SK-N-SH (cell line): ENCODE data around the gene USP15. TPM values are rescaled to one million over a fixed set of nuclear protein-coding genes. Genes with fewer than 3 reads are reported as not detected.

Source experiments
- CTCF ChIA-PET: fragments of 300-600, 350-600 bp; formaldehyde crosslinking; extraction: SDS; loops from one replicate; lab custom pipeline; 2021; lab: Yijun Ruan, JAX
- POLR2A ChIA-PET: fragments of 350-600 bp; sonication (Branson Sonifier 250); formaldehyde crosslinking; extraction: SDS; loops from one replicate; lab custom pipeline; 2020; ENCODE audit warnings: antibody characterized with exemption, inconsistent platforms; lab: Yijun Ruan, JAX
- DNase-seq: peaks from one replicate; pipeline ENCODE4 v3.0.0; 2012
- H2AFZ ChIP-seq: fragments of 200-600 bp; sonication (generic); 2 replicates; pipeline ENCODE4 v1.8.1; 2016; ENCODE audit warnings: antibody characterized with exemption, mild to moderate bottlenecking, low read depth
- H3F3A ChIP-seq: fragments of 200-600 bp; sonication (generic); replicated peaks from 2 replicates; pipeline ENCODE3; 2016; ENCODE audit warnings: antibody characterized with exemption, mild to moderate bottlenecking; ENCODE audit not compliant: insufficient read depth
- H3K27ac ChIP-seq, 2 experiments: fragments of 200-500 bp in 1 of 2; fragments of 200-600 bp in 1 of 2; sonication (Bioruptor generic) in 1 of 2; sonication (generic), shearing (Covaris generic) in 1 of 2; 2 replicates each; pipeline versions ENCODE4 v1.5.1 to v1.6.1; 2014 to 2016; ENCODE audit warnings: low read depth in 2 of 2, inconsistent platforms in 1 of 2, low read length in 1 of 2, mild to moderate bottlenecking in 1 of 2, mixed read lengths in 1 of 2
- H3K27me3 ChIP-seq: fragments of 200-600 bp; sonication (generic), shearing (Covaris generic); 2 replicates; pipeline ENCODE4 v1.6.1; 2016; ENCODE audit warnings: mixed run types; ENCODE audit not compliant: insufficient read depth
- H3K36me3 ChIP-seq, 2 experiments: fragments of 200-500 bp in 1 of 2; fragments of 200-600 bp in 1 of 2; sonication (Bioruptor generic) in 1 of 2; sonication (generic) in 1 of 2; replicated peaks in 1 of 2; 2 replicates each; pipeline versions ENCODE3 to v1.5.1; 2014 to 2016; ENCODE audit warnings: low read length in 1 of 2, mild to moderate bottlenecking in 1 of 2; ENCODE audit not compliant: insufficient read depth in 2 of 2, control insufficient read depth in 1 of 2
- H3K4me1 ChIP-seq, 2 experiments: fragments of 200-500 bp in 1 of 2; fragments of 200-600 bp in 1 of 2; sonication (Bioruptor generic) in 1 of 2; sonication (generic), shearing (Covaris generic) in 1 of 2; 2 replicates each; pipeline versions ENCODE4 v1.5.1 to v1.6.1; 2014 to 2016; ENCODE audit warnings: low read depth in 1 of 2, low read length in 1 of 2, mixed run types in 1 of 2; ENCODE audit not compliant: insufficient read depth in 2 of 2, control insufficient read depth in 1 of 2
- H3K4me2 ChIP-seq: fragments of 200-600 bp; sonication (generic), shearing (Covaris generic); 2 replicates; pipeline ENCODE4 v1.6.1; 2017; ENCODE audit warnings: mixed run types
- H3K4me3 ChIP-seq, 2 experiments: fragments of 200-500 bp in 1 of 2; fragments of 200-600 bp in 1 of 2; sonication (Bioruptor generic) in 1 of 2; sonication (generic), shearing (Covaris generic) in 1 of 2; 2 replicates each; pipeline versions ENCODE4 v1.5.1 to v1.8.1; 2014 to 2016; ENCODE audit warnings: low read depth in 2 of 2, inconsistent platforms in 1 of 2, low read length in 1 of 2, mild to moderate bottlenecking in 1 of 2, mixed read lengths in 1 of 2, moderate library complexity in 1 of 2
- H3K79me2 ChIP-seq: fragments of 200-600 bp; sonication (generic); 2 replicates; pipeline ENCODE4 v1.8.1; 2017; ENCODE audit warnings: mild to moderate bottlenecking; ENCODE audit not compliant: insufficient read depth
- H3K9ac ChIP-seq: fragments of 200-600 bp; sonication (generic); 2 replicates; pipeline ENCODE4 v1.6.1; 2017; ENCODE audit warnings: mixed run types
- H3K9me2 ChIP-seq: fragments of 200-600 bp; sonication (generic); 2 replicates; pipeline ENCODE4 v1.6.1; 2017; ENCODE audit warnings: mixed run types
- H3K9me3 ChIP-seq: fragments of 200-600 bp; sonication (generic); 2 replicates; pipeline ENCODE4 v1.6.1; 2017; ENCODE audit warnings: mixed run types, mild to moderate bottlenecking, moderate library complexity
- H4K20me1 ChIP-seq: fragments of 200-600 bp; sonication (generic); 2 replicates; pipeline ENCODE4 v1.6.1; 2017; ENCODE audit warnings: mild to moderate bottlenecking, mixed run types; ENCODE audit not compliant: insufficient read depth
- ELF1 ChIP-seq: IDR thresholded peaks from 2 replicates; pipeline ENCODE4 v1.4.0; 2012
- FOXJ3 ChIP-seq: sonication (generic); formaldehyde crosslinking; IDR thresholded peaks from 2 replicates; pipeline ENCODE4 v1.5.1; 2020; ENCODE audit warnings: mild to moderate bottlenecking, missing genetic modification reagents
- GATA2 ChIP-seq: sonication (generic); formaldehyde crosslinking; IDR thresholded peaks from 2 replicates; pipeline ENCODE4 v1.5.0; 2020; ENCODE audit warnings: mild to moderate bottlenecking, missing genetic modification reagents
- JUND ChIP-seq: IDR thresholded peaks from 2 replicates; pipeline ENCODE4 v1.4.0; 2012
- MXI1 ChIP-seq: IDR thresholded peaks from 2 replicates; pipeline ENCODE4 v1.6.1; 2012; ENCODE audit warnings: mild to moderate bottlenecking, low read depth, low read length, improper control_type of control experiment
- NFIC ChIP-seq: IDR thresholded peaks from 2 replicates; pipeline ENCODE4 v1.4.0; 2012; ENCODE audit warnings: borderline replicate concordance
- PBX3 ChIP-seq: IDR thresholded peaks from 2 replicates; pipeline ENCODE4; 2012
- RCOR1 ChIP-seq: fragments of 150-350 bp; IDR thresholded peaks from 2 replicates; pipeline ENCODE4 v1.6.1; 2017; ENCODE audit warnings: antibody characterized with exemption, low read length
- TAF1 ChIP-seq: IDR thresholded peaks from 2 replicates; pipeline ENCODE4 v1.6.1; 2012; ENCODE audit warnings: low read depth, mild to moderate bottlenecking, low read length, moderate library complexity, borderline replicate concordance
- TEAD4 ChIP-seq: IDR thresholded peaks from 2 replicates; pipeline ENCODE4 v1.4.0; 2012; ENCODE audit warnings: mild to moderate bottlenecking, borderline replicate concordance; ENCODE audit not compliant: insufficient read depth
- USF2 ChIP-seq: fragments of 150-350 bp; IDR thresholded peaks from 2 replicates; pipeline ENCODE4 v1.6.1; 2017; ENCODE audit warnings: antibody characterized with exemption, low read length, low read depth, borderline replicate concordance
- ZBTB33 ChIP-seq: IDR thresholded peaks from 2 replicates; pipeline ENCODE4 v1.4.0; 2012; ENCODE audit warnings: low read depth, borderline replicate concordance
- WGBS: methylation state at CpG from one replicate; pipeline ENCODE4 v1.1.6; 2017; ENCODE audit warnings: low lambda C conversion rate; 5-methylcytosine and 5-hydroxymethylcytosine counted together
- polyA plus RNA-seq, 3 experiments: library from polyadenylated mRNA; depleted of rRNA; stranded (reverse); fragments of >200 nt; gene quantifications; 2 replicates each; pipeline ENCODE4 v1.2.3, GENCODE V29; 2012
- TF ChIP-seq, protein P1 (sequence below): IDR thresholded peaks from 2 replicates; pipeline ENCODE4 v1.4.0; 2012; ENCODE audit warnings: low read depth
- TF ChIP-seq, protein P2 (sequence below): IDR thresholded peaks from 2 replicates; pipeline ENCODE4 v1.4.0; 2012; ENCODE audit warnings: low read depth, borderline replicate concordance

USP15 gene
- polyA plus RNA-seq, 1 of the 3 experiments (the other 2 are of a cell fraction): 13.2 TPM

DNA sequence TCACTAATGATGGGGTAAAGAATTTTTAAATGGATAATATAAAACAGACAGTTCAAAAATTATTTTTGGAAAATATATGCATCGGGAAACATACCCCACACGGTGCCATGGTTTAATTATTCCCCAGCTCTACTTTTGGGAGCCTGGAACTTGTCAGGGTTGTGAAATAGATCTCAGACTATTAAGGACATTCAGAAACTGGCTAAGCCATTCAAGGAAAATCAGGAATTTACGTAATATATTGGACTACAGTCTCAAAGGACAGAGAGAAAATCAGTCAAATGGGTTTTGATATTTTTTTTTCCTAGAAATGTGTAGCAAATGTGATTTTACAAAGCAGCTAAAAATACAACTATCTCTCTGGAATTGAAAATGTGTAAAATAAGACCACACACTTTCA, 148.9 kb downstream of the USP15 start:
- H3F3A ChIP-seq: peaks cover under 1% of the 10 kb centered on the region
- H3K27ac ChIP-seq: no peak overlapping the region
- H3K4me2 ChIP-seq: no peak overlapping the region
- TF ChIP-seq JUND (no peak), ELF1 (no peak), RCOR1 (no peak), NFIC (no peak), PBX3 (no peak), GATA2 (CRISPR knock-in tag) (no peak), ZBTB33 (no peak), FOXJ3 (CRISPR knock-in tag) (no peak), MXI1 (no peak), TAF1 (no peak), TEAD4 (no peak)
- TF ChIP-seq, protein P1, sequence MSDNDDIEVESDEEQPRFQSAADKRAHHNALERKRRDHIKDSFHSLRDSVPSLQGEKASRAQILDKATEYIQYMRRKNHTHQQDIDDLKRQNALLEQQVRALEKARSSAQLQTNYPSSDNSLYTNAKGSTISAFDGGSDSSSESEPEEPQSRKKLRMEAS: no peak
- H3K9me3 ChIP-seq: no peaks in the 10 kb centered on the region
- H3K9ac ChIP-seq: no peak overlapping the region
- H3K27me3 ChIP-seq: no peaks in the 10 kb centered on the region
- H4K20me1 ChIP-seq: no peaks in the 10 kb centered on the region
- H3K79me2 ChIP-seq: no peaks in the 10 kb centered on the region
- POLR2A ChIA-PET: no interaction called here
- no peaks in the 10 kb centered on the region for H3K4me1 ChIP-seq
- no peaks in the 10 kb centered on the region for H3K9me2 ChIP-seq
- no peak for DNase-seq
- H2AFZ ChIP-seq: no peak overlapping the region
- peaks cover 21 to 31% of the 10 kb centered on the region in 2 experiments for H3K36me3 ChIP-seq
- WGBS: 94% methylated on average over 3 of the region's 3 CpGs
- no peak overlapping the region for H3K4me3 ChIP-seq
- CTCF ChIA-PET: interaction anchor here (0.8 to 2.2 kb wide), 2 partner anchors 9 to 26 kb away, joined by 3 to 12 read pairs; no protein-coding TSS in a partner anchor

DNA sequence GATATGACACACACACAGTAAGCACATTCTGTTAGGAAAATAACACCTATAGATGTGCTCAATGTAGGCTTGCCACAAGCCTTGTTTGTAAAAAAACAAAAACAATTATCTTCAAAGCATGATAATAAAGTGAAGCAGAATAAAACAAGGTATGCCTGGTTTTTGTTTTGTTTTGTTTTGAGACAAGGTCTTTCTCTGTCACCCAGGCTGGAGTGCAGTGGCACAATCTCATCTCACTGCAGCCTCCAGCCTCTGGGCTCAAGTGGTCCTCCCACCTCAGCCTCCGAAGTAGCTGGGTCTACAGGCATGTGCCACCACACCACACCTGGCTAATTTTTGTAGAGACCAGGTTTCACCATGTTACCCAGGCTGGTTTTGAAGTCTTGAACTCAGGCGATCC, 154.0 kb downstream of the USP15 start:
- TF ChIP-seq GATA2 (CRISPR knock-in tag) (no peak), USF2 (no peak), JUND (no peak), MXI1 (no peak)
- TF ChIP-seq, protein P2, sequence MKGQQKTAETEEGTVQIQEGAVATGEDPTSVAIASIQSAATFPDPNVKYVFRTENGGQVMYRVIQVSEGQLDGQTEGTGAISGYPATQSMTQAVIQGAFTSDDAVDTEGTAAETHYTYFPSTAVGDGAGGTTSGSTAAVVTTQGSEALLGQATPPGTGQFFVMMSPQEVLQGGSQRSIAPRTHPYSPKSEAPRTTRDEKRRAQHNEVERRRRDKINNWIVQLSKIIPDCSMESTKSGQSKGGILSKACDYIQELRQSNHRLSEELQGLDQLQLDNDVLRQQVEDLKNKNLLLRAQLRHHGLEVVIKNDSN: no peak
- TF ChIP-seq, all 33 proteins: peak for 0

More for the DNA sequence above, 154.0 kb downstream of the USP15 start:
- POLR2A ChIA-PET: no interaction called here
- Histone ChIP-seq H4K20me1 (no peaks in the 10 kb centered on the region), H3K9ac (no peak overlapping the region), H3K27ac (no peak overlapping the region), H3K9me3 (no peaks in the 10 kb centered on the region), H3K36me3 (peaks cover 6 to 17% of the 10 kb centered on the region in 2 experiments), H3K4me3 (no peak overlapping the region), H2AFZ (no peak overlapping the region), H3K4me2 (no peak overlapping the region), H3K79me2 (no peaks in the 10 kb centered on the region), H3K27me3 (no peaks in the 10 kb centered on the region), H3K9me2 (no peaks in the 10 kb centered on the region), H3F3A (no peaks in the 10 kb centered on the region), H3K4me1 (no peaks in the 10 kb centered on the region)
- no peak for DNase-seq
- WGBS: 79% methylated on average over 2 of the region's 2 CpGs
- CTCF ChIA-PET: no interaction called here
